Subcutaneous adipose tissue (tissue), 4 donors: Measurements from ENCODE around the gene NCBP3. TPM values are rescaled to one million over a fixed set of nuclear protein-coding genes. Genes with fewer than 3 reads are reported as not detected.

Experiments
- total RNA-seq, 4 donors: library from RNA; depleted of rRNA; stranded (reverse); fragments of >200 nt; gene quantifications; one replicate each; pipeline ENCODE4 v1.1.0, GENCODE V29; 2016
- TF ChIP-seq, protein P1 (sequence below): fragments of 450-650 bp; IDR thresholded peaks from one replicate; pipeline ENCODE4 v1.5.1; 2016; ENCODE audit warnings: low read depth, mild to moderate bottlenecking, control low read depth, antibody characterized with exemption, moderate library complexity

Gene NCBP3
- total RNA-seq, 4 donors from 2014 or later = 21.6 to 26.4 (median 23.6) TPM

DNA sequence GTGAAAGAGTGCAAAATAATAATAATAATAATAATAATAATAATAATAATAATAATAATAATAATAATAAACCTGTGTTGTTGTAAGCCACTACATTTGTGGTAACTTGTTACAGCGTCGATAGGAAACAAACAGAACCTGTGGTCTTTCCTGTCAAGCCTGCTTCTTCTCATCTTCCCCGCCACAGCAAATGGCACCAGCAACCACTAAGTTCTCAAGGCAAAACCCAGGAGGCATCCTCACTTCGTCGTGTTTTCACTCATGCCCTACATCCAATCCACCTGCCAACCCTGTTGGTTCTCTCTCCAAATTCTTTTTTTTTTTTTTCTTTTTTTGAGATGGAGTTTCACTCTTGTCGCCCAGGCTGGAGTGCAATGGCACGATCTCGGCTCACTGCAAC lies 79.3 kb downstream of the NCBP3 start:
- TF ChIP-seq, protein P1, sequence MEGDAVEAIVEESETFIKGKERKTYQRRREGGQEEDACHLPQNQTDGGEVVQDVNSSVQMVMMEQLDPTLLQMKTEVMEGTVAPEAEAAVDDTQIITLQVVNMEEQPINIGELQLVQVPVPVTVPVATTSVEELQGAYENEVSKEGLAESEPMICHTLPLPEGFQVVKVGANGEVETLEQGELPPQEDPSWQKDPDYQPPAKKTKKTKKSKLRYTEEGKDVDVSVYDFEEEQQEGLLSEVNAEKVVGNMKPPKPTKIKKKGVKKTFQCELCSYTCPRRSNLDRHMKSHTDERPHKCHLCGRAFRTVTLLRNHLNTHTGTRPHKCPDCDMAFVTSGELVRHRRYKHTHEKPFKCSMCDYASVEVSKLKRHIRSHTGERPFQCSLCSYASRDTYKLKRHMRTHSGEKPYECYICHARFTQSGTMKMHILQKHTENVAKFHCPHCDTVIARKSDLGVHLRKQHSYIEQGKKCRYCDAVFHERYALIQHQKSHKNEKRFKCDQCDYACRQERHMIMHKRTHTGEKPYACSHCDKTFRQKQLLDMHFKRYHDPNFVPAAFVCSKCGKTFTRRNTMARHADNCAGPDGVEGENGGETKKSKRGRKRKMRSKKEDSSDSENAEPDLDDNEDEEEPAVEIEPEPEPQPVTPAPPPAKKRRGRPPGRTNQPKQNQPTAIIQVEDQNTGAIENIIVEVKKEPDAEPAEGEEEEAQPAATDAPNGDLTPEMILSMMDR = no peak

DNA sequence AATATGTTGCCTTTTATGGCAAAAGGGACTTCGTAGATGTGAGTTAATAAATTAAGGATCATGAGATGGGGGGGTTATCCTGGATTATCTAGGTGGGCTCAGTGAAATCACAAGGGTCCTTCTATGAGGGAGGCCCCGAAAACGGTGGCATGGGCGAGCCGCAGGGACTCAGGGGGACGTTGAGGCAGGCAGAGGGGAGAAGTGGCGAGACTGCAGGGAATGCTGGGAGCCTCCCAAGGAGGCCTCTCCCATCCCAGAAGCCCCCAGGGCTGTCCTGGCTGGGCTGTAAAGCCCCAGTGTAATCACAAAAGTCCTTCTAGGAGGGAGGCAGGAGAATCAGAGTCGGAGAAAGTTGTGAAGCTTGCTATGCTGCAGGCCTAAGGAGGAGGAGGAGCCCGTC lies 80.1 kb downstream of the NCBP3 start:
- TF ChIP-seq, protein P1 = no peak

DNA sequence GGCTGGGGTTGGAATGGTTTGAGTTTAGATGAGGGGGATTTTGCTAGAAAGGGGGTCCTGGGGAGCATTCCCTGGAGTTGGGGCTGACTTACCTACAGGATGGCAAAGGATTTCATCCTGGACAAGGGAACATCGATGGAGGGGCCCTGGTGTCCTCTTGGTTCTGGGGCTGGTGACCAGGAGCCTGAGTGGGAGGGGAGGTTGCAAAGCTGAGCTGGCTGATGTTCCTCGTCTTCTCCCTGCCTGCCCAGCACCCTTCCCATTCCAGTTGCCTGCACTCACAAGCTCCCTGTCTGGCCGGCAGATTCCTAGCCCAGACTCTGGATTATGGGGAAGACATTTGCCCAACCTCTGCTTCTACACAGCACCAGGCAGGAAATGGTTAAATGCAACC lies 82.3 kb downstream of the NCBP3 start:
- TF ChIP-seq, protein P1 = no peak

DNA sequence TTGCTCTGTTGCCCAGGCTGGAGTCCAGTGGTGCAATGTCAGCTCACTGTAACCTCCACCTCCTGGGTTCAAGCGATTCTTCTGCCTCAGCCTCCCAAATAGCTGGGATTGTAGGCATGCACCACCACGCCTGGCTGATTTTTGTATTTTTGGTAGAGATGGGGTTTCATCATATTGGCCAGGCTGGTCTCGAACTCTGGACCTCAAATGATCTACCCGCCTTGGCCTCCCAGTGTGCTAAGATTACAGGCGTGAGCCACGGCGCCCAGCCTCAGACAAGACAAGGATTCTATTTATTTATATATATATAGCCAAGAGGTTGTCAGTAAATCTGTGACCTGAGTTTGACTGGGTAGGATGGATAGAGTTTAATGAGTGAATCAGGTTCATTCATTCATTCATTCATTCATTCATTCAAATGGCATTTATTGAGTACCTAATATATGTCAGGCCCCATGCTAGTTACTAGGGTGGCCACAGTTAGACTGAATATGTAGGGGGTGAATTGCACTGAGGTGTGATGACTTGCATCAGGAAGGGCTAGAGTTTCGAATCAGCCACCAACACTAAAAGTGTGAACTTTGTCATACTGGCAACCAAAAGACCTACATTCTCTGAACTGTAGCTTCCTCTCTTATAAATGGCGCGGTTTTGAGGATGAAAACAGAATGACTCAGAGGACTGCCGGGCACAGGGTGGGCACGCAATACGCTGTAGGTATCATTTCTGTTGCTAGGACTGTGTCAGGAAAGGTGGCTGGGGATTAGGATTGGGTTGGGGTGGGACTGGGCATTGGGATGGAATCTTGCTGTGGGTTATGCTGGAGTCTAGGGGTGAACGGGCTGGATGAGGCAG lies 82.9 kb downstream of the NCBP3 start:
- TF ChIP-seq, protein P1 = no peak

DNA sequence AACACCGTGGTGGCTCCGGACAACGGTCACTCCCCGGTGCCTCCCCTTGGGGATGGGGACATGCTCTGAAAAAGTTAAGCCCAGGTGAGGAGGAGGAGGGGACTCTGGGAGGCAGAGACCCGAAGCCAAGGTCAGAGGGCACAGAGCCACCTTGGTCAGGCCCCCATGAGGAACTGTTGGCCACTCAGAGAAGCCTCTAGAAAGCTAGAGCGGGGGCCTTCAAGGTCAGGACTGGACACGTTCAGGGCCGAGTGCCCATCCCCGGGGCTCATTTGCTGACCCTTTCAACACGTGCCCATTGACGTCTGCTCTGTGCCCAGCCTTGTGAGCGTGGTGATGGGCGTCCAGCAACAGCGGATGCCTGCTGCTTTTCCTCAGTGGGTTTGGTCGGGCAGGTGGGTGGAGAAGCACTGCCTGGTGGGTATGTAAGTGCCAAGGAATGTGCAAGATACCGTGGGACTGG lies 84.1 kb downstream of the NCBP3 start:
- TF ChIP-seq, protein P1 = no peak

DNA sequence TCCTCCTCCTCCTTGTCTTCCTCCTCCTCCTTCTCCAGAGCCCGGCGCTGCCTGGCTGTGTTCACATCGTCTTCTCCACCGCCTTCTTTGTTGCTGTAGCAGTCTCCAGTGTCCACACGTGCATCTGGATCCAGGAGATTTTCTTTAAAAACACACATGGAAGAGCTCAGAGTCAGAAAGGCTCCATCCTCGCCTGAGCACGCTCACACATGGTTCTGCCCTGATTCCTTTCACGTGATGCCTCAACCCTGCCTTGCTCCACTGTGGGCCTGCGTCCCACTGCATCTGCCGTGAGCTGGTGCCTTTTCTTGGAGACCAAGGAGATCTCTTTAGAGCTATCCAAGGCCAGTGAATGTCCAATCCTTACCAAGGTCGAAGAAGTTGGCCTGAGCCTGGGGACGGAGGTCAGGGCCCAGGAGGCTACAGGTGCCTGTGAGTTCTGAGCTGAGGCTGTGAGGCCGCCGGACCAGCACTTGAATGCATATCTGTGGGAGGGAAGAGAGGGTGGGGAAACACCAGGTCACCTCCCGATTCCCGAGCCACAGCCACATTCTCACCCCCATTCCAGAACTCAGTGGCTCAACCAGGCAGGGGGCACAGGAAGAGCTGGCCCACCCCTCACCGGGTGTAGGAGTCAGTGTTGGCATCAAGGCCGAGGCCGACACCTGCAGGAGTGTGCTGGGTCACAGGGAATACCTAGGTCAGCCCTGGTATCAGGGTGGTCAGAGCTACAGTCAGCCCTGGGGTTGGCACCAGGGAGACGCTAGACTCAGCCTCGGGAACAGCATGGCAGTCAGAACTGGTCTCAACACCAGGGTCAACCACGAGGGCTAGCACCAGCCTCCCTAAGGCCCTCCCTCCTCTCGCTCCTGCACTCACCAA lies 84.8 kb downstream of the NCBP3 start:
- TF ChIP-seq, protein P1 = no peak
